Trophoblast cell (in vitro differentiated cells and primary cell): ENCODE data around the gene COL23A1.

Experiments used
- DNase-seq, 2 donors: peaks; one replicate each; pipeline ENCODE4 v3.0.0-alpha.2; 2016
- H2AFZ ChIP-seq: 2 replicates; pipeline ENCODE4 v1.6.1; 2013; ENCODE audit warnings: low read length, moderate library complexity, mild to moderate bottlenecking; ENCODE audit not compliant: insufficient read depth, poor library complexity
- H2AK5ac ChIP-seq: 2 replicates; pipeline ENCODE4 v1.6.1; 2013; ENCODE audit warnings: mild to moderate bottlenecking, low read length
- H2BK120ac ChIP-seq: 2 replicates; pipeline ENCODE4 v1.6.1; 2013; ENCODE audit warnings: low read length, mild to moderate bottlenecking, moderate library complexity; ENCODE audit not compliant: insufficient read depth, poor library complexity
- H2BK12ac ChIP-seq: 2 replicates; pipeline ENCODE4 v1.6.1; 2013; ENCODE audit warnings: mild to moderate bottlenecking, low read length, moderate library complexity
- H2BK5ac ChIP-seq: 2 replicates; pipeline ENCODE4 v1.6.1; 2013; ENCODE audit warnings: low read length, low read depth, moderate library complexity, mild to moderate bottlenecking; ENCODE audit not compliant: poor library complexity
- H3K14ac ChIP-seq: 2 replicates; pipeline ENCODE4 v1.6.1; 2013; ENCODE audit warnings: mild to moderate bottlenecking, low read length
- H3K18ac ChIP-seq: 2 replicates; pipeline ENCODE4 v1.6.1; 2013; ENCODE audit warnings: mild to moderate bottlenecking, low read length
- H3K23ac ChIP-seq: 2 replicates; pipeline ENCODE4 v1.6.1; 2013; ENCODE audit warnings: low read length
- H3K27ac ChIP-seq: 2 replicates; pipeline ENCODE4 v1.5.1; 2013; ENCODE audit warnings: low read depth, mild to moderate bottlenecking, inconsistent platforms, low read length, moderate library complexity
- H3K27me3 ChIP-seq: 2 replicates; pipeline ENCODE4 v1.6.1; 2013; ENCODE audit warnings: inconsistent platforms, mild to moderate bottlenecking, low read length, moderate library complexity; ENCODE audit not compliant: insufficient read depth
- H3K36me3 ChIP-seq, 2 experiments: 1 replicate in 1 of 2; 2 replicates in 1 of 2; pipeline ENCODE4 v1.6.1; 2013; ENCODE audit warnings: low read length in 2 of 2, mild to moderate bottlenecking in 2 of 2, moderate library complexity in 1 of 2; ENCODE audit not compliant: insufficient read depth in 2 of 2, control insufficient read depth in 1 of 2
- H3K4ac ChIP-seq: 2 replicates; pipeline ENCODE4 v1.6.1; 2013; ENCODE audit warnings: low read depth, mild to moderate bottlenecking, low read length, moderate library complexity
- H3K4me1 ChIP-seq, 2 experiments: 1 replicate in 1 of 2; 2 replicates in 1 of 2; pipeline ENCODE4 v1.6.1; 2013; ENCODE audit warnings: low read length in 2 of 2, mild to moderate bottlenecking in 2 of 2, moderate library complexity in 1 of 2; ENCODE audit not compliant: insufficient read depth in 2 of 2, control insufficient read depth in 1 of 2
- H3K4me2 ChIP-seq: 2 replicates; pipeline ENCODE4 v1.6.1; 2013; ENCODE audit warnings: inconsistent platforms, mild to moderate bottlenecking, low read length, moderate library complexity
- H3K4me3 ChIP-seq: 2 replicates; pipeline ENCODE4 v1.5.1; 2013; ENCODE audit warnings: mild to moderate bottlenecking, low read depth, low read length, inconsistent platforms
- H3K79me1 ChIP-seq: one replicate; pipeline ENCODE4 v1.6.1; 2013; ENCODE audit warnings: low read length
- H3K79me2 ChIP-seq: 2 replicates; pipeline ENCODE4 v1.6.1; 2013; ENCODE audit warnings: low read length, mild to moderate bottlenecking; ENCODE audit not compliant: control insufficient read depth, insufficient read depth, poor library complexity
- H3K9ac ChIP-seq: 2 replicates; pipeline ENCODE4 v1.6.1; 2013; ENCODE audit warnings: mild to moderate bottlenecking, low read length
- H3K9me3 ChIP-seq: 2 replicates; pipeline ENCODE4 v1.6.1; 2013; ENCODE audit warnings: low read depth, mild to moderate bottlenecking, control low read depth, inconsistent platforms, low read length; ENCODE audit not compliant: insufficient read depth
- H4K12ac ChIP-seq: 2 replicates; pipeline ENCODE4 v1.6.1; 2013; ENCODE audit warnings: low read depth, mild to moderate bottlenecking, low read length, moderate library complexity
- H4K8ac ChIP-seq: 2 replicates; pipeline ENCODE4 v1.6.1; 2013; ENCODE audit warnings: low read depth, mild to moderate bottlenecking, low read length, moderate library complexity
- H4K91ac ChIP-seq: one replicate; pipeline ENCODE4 v1.6.1; 2013; ENCODE audit warnings: low read depth, mild to moderate bottlenecking, low read length, moderate library complexity
- WGBS: extraction: QIAGEN DNeasy Blood & Tissue Kit; methylation state at CpG from one replicate; pipeline ENCODE4 v1.1.7; 2013; ENCODE audit warnings: missing lambda C conversion rate; ENCODE audit not compliant: insufficient read length, insufficient coverage; ENCODE audit errors: extremely low coverage; 5-methylcytosine and 5-hydroxymethylcytosine counted together

Gene COL23A1

GRCh38 chr5:178467205-178467567, 123.0 kb downstream of the COL23A1 start:
- Histone ChIP-seq H4K8ac (no peak overlapping the region), H4K12ac (no peak overlapping the region), H3K4me1 (peaks cover 13 to 18% of the 10 kb centered on the region in 2 experiments), H3K18ac (no peak overlapping the region), H3K79me1 (peaks cover 6% of the 10 kb centered on the region), H3K36me3 (no peaks in the 10 kb centered on the region), H3K9me3 (peaks cover 3% of the 10 kb centered on the region), H3K23ac (no peak overlapping the region), H3K4me2 (no peak overlapping the region), H3K9ac (no peak overlapping the region), H3K27ac (no peak overlapping the region), H3K4ac (no peak overlapping the region), H2AK5ac (no peak overlapping the region), H3K14ac (no peak overlapping the region), H3K79me2 (peaks cover 2% of the 10 kb centered on the region), H2BK12ac (no peak overlapping the region), H3K4me3 (no peak overlapping the region), H2BK5ac (no peak overlapping the region), H3K27me3 (no peaks in the 10 kb centered on the region), H2BK120ac (no peak overlapping the region), H4K91ac (no peak overlapping the region), H2AFZ (no peak overlapping the region)
- DNase-seq, result no peak
- no CpG with 5 or more reads among the region's 7 CpGs for WGBS

- Histone ChIP-seq H2AFZ (no peak overlapping the region), H4K8ac (no peak overlapping the region), H3K79me2 (peaks cover 2% of the 10 kb centered on the region), H3K27ac (no peak overlapping the region), H3K14ac (no peak overlapping the region), H4K12ac (no peak overlapping the region), H3K18ac (no peak overlapping the region), H3K23ac (no peak overlapping the region), H3K9ac (no peak overlapping the region), H3K36me3 (no peaks in the 10 kb centered on the region), H3K79me1 (peaks cover 6% of the 10 kb centered on the region), H3K4me3 (no peak overlapping the region), H4K91ac (no peak overlapping the region), H2BK120ac (no peak overlapping the region), H2BK12ac (no peak overlapping the region), H2BK5ac (no peak overlapping the region), H3K27me3 (no peaks in the 10 kb centered on the region), H2AK5ac (no peak overlapping the region), H3K4ac (no peak overlapping the region), H3K4me2 (no peak overlapping the region), H3K4me1 (peaks cover 13 to 18% of the 10 kb centered on the region in 2 experiments), H3K9me3 (peaks cover 3% of the 10 kb centered on the region)
- no CpG with 5 or more reads among the region's 6 CpGs for WGBS
- no peak for DNase-seq
Observed at GRCh38 chr5:178466342-178466741, 123.9 kb downstream of the COL23A1 start.

GRCh38 chr5:178465861-178466288, 124.3 kb downstream of the COL23A1 start:
- Histone ChIP-seq H3K4me1 (peaks cover 13 to 18% of the 10 kb centered on the region in 2 experiments), H3K79me1 (peaks cover 6% of the 10 kb centered on the region), H3K9ac (no peak overlapping the region), H2AFZ (no peak overlapping the region), H4K12ac (no peak overlapping the region), H3K23ac (no peak overlapping the region), H2AK5ac (peak overlapping the region; percentile 67), H3K18ac (peak overlapping the region; percentile 28), H4K8ac (no peak overlapping the region), H3K27ac (peak overlapping the region; percentile 7), H3K4ac (peak overlapping the region; percentile 25), H3K36me3 (no peaks in the 10 kb centered on the region), H2BK5ac (peak overlapping the region; percentile 11), H3K79me2 (peaks cover 2% of the 10 kb centered on the region), H3K9me3 (peaks cover 3% of the 10 kb centered on the region), H3K4me2 (no peak overlapping the region), H2BK120ac (peak overlapping the region; percentile 61), H2BK12ac (peak overlapping the region; percentile 59), H3K14ac (peak overlapping the region; percentile 12), H3K27me3 (no peaks in the 10 kb centered on the region), H3K4me3 (peak overlapping the region; percentile 21), H4K91ac (peak overlapping the region; percentile 60)
- no CpG with 5 or more reads among the region's 16 CpGs for WGBS
- DNase-seq, result no peak

- Histone ChIP-seq H4K8ac (no peak overlapping the region), H3K4me2 (no peak overlapping the region), H2BK12ac (peak overlapping the region; percentile 59), H3K4ac (peak overlapping the region; percentile 25), H3K27me3 (no peaks in the 10 kb centered on the region), H3K4me1 (peaks cover 13 to 17% of the 10 kb centered on the region in 2 experiments), H3K14ac (peak overlapping the region; percentile 12), H3K4me3 (peak overlapping the region; percentile 21), H3K9me3 (peaks cover 3% of the 10 kb centered on the region), H3K27ac (peak overlapping the region; percentile 7), H3K23ac (no peak overlapping the region), H2BK5ac (peak overlapping the region; percentile 11), H3K79me1 (peaks cover 6% of the 10 kb centered on the region), H4K91ac (peak overlapping the region; percentile 60), H4K12ac (no peak overlapping the region), H2AK5ac (peak overlapping the region; percentile 67), H3K9ac (no peak overlapping the region), H2BK120ac (peak overlapping the region; percentile 61), H3K18ac (peak overlapping the region; percentile 28), H2AFZ (no peak overlapping the region), H3K79me2 (peaks cover 2% of the 10 kb centered on the region), H3K36me3 (no peaks in the 10 kb centered on the region)
- WGBS, result no CpG with 5 or more reads among the region's 19 CpGs
- DNase-seq, result no peak
Observed at GRCh38 chr5:178465228-178465860, 124.8 kb downstream of the COL23A1 start.
